ENCODE data around the gene SLC8A2.

SLC8A2 gene

DNA sequence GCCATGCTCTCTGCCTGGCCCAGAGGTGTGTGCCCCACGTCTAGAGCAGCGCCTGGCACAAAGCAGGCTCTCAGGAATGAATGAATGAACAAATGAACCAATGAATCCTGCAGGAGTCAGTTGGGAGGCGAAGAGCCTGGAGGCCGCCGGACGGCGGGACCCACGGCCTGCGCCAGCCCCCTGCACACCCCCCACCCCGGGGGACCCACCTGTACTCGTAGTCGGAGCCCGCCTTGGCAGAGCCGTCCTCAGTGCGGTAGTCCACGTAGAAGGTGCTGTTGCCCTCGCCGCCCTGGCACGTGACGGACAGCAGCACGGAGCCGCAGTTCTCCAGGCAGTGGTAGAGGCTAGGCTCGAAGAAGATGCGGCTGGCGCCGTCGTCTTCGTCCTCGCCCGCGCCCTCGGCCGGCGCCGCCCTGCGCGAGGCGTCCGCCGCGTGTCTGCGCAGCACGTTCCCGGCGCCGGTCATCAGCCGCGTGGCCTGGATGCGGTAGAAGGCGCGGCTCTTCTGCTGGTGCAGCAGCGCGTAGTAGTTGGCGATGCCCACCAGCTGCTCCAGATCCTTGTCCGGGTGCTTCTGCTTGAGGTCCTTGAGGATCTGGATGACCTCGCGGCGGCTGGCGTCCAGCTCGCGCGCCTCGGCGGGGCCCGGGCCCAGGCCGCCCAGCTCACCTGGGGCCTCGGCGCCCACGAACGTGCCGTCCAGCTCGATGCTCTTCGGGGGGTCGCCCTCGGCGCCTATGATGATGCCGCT lies 14.8 kb downstream of the SLC8A2 start:
- no peak for DNase-seq

DNA sequence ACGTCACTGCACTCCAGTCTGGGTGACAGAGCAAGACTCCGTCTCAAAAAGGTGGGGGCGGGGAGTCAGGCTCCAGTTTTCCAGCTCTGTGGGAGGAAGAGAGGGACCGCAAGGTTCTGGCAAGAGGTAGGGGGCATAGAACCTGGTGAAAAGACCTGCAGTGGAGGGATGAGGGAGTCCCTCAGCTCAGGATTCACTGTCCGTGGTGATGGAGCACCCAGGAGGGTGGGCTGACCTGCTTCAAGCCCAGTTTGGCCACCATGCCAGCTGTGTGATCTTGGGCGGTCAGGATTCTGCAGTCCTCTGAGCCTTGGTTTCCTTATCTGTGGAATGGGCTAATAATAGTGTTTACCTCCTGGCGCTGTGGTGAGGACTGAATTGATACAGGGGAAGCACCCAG lies 21.2 kb downstream of the SLC8A2 start:
- DNase-seq = no peak

DNA sequence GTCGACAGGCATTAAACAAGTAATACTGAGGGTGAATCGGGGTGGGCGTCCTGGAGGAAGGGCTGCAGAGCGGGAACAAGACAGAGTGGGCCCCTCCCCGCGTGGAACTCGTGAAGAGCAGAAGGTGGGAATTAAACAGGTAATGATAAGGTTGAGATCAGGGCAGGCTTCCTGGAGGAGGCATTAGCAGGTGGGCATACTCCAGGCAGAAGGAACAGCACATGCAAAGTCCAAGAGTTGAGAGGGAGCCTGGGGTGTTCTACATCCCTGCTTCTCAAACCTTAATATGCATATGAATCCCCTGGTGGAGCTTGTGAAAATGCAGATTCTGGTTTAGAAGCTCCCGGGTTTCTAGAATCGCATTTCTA lies 23.3 kb downstream of the SLC8A2 start:
- DNase-seq = no peak

DNA sequence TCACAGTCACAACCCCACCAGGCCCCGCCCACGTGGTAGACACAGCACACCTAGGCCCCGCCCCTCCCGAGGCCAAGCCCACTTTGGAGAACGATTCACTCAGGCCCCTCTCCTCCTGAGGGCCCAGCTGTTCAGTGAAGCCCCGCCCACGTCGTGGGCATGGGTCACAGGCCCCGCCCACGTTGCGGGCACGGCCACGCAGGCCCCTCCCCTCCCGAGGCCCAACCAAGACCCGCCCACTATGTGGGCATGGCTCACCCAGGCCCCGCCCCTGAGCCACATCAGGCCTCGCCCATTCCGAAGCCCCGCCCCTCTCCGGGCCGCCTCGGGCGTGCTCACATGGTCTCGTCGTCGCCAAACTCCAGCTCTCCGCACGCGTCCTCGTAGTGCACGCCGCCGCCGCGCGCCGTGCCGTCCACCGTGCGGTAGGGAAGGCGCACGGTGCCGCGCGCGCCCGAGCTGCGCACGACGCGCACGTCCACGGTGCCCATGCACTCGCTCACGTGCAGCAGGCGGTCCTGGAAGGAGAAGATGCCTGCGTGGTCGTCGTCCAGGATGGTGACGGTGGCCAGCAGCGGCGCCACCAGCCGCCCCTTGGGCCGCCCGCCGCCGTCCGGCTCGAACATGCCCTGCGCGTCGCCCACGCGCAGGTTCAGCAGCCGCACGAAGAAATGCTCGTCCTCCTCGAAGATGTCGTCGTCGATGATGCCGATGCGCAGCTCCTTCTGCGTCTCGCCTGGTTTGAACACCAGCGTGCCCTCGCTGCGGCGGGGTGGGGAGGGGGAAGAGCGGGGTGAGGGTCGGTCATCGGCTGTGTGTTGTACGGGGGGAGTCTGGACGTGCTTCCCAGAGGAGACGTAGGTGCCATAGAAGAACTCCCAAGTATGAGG lies 24.0 kb downstream of the SLC8A2 start:
- no peak for DNase-seq

DNA sequence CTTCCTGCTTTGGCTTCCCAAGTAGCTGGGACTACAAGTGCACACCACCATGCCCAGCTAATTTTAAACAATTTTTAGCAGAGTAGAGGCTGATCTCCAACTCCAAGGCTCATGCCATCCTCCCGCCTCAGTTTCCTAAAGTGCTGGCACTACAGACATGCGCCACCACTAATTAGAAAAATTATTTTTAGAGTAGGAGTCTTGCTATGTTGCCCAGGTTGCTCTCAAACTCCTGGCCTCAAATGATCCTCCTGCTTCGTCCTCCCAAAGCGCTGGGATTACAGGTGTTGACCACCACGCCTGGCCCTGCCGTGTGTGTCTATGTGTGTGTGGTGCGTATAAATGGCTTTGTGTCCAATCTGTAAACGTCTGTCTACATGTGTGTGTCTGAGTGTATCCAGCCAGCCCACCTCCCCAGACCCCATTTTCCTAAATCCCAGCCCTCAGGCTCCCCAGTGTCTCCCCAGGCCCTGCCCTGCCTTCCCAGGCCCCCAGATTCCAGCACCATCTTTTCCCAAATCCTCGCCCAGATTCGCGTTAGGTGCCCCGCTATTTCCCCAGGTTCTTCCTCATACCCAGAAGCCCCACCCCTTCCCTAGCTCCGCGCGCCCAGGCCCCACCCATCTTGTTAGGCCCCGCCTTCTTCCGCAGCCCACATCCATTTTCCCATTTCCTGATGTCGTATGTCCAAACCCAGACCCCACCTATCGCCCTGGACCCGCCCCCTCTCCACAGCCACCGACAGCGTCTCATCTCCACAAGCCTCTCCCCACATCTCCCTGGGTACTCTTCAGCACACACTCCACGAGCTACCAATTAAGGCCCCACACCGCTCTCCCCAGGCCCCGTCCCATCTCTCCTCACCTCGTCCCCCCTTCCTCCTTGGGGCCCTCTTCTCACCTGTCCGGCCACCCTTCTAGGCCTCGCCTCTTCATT lies 24.9 kb downstream of the SLC8A2 start:
- no peak for DNase-seq

DNA sequence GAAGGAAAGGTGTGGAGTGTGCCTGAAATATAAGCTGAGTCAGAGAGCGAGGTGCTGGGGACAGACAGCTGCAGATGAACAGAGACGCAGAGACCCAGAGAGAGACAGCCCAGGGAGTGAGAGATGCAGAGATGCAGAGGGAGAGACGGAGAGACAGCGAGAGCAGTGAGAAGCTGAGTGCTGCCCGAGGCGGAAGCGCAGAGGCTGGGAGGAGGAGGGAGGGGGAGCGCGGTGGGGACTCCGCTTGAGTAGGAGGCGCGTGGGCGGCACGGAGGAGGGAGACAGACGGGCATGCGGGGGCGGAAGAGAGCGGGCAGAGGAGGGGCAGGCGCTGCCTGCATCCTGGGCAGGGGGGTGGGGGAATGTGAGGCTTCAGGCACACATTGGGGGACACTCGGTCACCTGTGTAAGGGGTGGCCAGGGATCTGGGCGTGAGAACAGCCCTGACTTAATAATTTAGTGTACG lies 25.7 kb downstream of the SLC8A2 start:
- no peak for DNase-seq

DNA sequence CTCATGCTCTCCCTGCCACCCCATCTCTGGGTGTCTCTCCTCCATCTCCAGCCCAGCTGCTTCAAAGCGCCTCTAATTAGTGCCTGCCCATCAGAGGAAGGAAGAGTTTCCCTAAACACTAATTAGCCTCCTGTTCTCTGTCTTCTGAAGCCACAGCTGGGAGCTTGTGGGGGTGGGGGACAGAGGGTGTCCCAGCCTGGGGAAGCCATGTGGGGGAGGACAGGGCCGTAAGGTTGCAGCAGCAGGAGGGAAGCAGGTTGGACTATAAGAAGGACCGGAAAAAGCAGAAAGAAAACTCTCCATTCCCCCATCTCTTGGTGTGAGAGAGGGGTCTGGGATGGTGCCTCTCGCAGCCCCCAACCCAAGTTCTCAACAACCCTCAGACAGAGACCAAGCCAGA lies 26.2 kb downstream of the SLC8A2 start:
- no peak for DNase-seq

DNA sequence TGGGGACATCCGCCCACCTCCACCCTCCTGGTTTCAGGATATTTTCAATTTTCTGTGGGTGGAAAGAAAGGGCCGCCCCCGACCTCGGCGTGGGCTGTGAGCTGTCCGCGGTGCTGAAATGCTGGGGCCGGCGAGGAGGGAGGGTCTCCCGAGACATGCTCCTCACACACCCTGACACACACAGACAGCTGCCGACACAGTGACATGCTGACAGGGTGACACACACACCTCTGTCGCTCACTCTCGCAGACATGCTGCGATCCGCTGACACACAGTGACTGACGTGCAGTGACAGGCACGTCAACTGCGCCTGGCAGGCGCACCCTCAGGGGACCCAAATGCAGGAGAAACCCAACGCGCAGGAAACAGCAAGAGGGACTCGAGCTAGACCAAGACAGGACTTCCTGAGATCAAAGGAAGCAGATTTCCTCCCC lies 27.3 kb downstream of the SLC8A2 start:
- DNase-seq = no peak

DNA sequence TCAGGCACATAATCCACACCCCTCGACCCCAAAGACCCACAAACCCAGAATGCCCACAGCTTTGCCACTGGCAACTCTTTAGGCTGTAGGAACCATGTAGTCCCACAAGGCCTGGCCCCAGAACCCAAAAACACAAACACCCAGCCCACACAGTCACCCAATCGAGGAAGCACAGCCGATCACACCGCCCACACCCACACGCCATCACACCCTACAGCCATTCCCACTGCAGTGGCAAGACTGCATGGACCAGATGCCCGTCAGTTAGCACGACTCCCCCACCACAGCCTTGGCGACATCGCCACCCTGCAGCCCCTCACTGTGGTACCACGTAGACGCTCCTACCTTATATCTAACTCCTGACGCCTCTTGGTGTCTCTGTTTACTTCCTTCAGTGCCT lies 28.4 kb downstream of the SLC8A2 start:
- no peak for DNase-seq

DNA sequence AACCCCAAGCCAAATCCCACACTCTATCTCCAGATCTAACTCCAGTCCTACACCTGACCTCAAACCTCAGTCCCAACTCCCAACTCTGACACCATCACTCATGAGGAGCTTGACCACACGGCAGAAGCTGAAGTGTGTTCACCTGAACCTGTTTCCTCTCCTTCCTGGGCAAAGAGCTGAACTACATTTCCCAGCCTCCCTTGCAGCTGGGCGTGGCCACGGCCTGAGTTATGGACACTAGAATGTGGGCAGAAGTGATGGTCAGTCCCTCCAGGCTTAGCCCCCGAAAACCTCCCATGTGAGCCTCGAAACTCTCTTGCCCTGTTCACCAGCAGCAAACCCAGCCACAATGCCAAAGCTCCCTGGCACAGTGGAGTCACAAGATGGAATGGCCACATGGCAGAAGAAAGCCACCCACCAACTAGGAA lies 32.9 kb downstream of the SLC8A2 start:
- no peak for DNase-seq

DNA sequence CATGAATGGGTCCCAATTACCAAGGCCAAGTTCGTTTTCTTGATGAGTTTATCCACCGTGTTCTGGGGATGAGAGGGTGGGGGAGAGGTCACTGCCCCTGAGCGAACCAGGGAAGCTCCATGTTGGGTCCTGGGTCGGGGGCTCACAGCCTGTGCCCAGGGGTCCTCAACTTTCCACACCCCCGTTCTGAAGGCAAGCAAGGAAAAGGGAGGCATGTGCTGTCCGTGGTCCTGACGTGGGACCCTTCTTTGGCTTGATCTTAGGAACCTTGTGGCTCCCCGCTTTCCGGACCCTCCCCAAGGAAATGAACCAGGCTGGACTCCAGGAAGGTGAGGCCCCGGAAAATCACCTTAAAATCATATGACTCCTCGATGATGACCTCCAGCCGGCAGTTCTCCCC lies 34.2 kb downstream of the SLC8A2 start:
- no peak for DNase-seq

DNA sequence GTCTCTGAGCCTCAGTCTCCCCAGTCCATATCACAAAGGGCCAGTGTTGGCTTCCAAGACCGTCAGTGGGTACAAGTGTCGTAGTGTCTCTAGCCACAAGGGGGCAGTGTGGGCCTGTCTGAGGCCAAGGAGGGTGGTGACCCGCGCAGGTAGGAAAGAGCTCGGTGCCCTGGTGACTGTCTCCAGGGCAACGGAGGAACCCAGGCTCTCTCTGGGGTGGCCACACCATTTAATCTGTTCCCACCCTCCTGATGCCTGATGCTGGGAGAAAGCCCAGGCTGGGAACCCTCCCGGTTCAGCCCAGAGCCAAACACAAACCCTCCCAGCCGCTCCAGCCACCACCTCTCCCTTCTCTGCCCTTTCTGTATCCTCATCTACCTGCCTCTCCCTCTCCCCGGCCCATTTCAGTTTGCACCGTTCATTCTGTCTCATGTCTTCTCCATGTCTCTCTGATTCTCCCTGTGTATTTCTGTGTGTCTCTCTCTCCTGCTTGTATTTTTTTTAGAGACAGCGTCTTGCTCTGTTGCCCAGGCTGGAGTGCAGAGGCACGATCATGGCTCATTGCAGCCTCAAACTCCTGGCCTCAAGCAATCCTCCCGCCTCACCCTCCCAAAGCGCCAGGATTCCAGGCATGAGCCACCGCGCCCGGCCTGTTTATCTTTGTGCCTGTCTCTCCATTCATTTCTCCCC lies 34.8 kb downstream of the SLC8A2 start:
- peak; percentile 32 to 62 for DNase-seq

DNA sequence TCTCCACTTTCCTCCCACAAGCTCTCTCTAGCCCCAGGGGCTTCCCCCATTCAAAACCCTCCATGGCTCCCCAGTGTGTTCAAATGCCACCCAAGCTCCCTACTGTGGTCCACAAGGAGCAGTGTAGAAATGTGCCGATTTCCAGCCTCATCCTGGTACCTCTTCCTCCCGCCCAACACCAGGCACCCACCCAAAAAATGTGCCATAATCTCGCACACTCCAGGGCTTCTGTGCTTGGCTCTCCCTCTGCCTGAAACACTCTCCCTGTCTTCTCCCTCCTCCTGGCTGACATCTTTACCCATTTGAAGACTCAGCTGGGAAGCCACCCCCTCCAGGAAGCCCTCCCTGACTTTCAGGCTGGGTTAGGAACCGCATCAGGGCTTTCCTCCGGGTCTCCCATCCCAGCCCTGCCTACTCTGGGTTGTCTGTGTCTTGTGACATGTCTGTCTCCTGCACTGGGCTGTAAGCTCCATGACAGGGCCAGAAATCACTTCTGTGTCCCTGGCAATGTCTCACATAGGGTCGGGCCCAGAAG lies 35.7 kb downstream of the SLC8A2 start:
- no peak for DNase-seq

DNA sequence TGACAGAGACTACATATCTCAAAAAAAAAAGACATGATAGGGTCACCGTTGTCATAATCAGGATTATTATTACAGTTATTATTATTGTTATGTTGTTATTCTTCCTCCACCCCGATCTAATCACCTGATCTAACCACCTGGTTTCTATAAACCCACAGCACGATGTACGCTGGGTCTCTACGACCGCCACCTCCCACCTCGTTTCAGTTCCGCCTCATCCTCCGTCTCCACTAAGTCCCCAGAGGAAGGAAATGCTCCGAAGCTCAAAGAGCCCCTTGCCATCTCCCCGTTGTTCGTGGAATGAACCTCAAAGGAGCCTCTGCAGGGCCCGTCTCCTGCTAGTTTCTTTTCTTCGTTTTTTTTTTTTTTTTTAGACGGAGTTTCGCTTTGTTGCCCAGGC lies 36.5 kb downstream of the SLC8A2 start:
- no peak for DNase-seq

DNA sequence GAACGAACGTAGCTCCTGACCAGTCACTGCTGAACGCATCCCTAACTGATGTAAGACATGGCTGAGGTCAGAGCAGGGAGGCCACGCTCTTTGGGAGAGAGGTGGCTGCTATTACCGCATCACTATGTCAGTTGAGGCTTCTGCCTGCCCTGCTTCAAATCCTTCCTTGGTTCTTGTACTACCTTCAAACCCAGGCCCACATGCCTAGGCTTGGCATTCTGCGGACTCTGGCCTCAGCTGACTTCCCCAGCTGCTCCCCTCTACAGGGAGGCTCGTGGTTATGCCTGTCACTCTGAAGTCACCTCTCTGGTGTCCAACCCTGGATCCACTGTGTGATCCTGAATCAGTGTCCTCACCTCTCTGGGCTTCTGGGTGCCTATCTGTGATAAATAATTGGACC lies 37.6 kb downstream of the SLC8A2 start:
- DNase-seq = no peak

DNA sequence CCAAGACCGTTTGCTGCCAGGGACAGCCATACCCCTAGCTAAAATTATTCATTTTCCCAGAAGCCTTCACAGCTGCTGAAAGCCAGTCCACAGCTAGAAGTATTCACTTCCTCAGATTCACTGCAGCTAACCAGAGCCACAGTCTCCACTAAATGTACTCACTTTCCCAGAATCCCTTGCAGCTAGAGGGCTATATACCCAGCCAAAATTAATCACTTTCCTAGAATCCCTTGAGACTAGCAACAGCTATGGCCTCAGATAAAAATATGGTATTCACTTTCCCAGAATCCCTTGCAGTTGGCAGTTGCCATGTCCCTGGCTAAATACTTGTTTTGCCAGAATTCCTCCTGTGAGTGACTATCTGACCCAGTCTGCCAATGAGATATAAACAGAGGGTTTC lies 38.6 kb downstream of the SLC8A2 start:
- DNase-seq = no peak

DNA sequence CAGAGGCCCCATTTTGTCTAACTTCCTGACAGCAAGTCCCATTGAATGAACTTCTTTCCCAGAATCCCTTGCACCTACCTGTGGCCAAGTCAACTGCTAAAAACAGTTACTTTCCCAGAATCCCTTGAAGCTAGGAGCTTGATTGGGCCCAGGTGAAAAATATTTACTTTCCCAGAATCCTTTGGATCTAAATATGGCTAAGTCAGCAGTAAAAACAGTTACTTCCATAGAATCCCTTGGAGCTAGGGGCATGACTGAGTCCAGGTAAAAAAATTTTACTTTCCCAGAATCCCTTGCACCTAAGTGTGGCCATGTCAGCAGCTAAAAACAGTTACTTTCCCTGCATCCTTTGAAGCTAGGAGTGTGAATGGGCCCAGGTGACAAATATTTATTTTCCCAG lies 39.2 kb downstream of the SLC8A2 start:
- no peak for DNase-seq

DNA sequence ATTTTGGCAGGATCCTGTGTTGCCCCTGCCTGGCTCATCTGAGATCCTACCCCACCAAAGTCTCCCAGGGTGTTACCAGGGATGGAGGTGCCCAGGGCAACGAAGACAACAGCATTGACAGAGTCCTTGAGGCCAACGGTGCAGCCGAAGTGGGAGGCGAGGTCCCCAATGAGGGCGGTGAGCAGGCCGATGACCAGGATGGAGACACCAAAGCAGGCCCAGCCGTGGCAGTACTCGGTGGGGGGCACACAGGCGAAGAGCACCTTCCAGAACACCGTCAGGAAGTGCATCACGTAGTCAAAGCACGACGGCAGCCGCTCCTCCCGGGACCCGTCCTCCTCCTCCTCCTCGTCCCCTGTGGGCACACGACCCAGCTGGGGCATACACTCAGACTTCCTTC lies 39.6 kb downstream of the SLC8A2 start:
- DNase-seq = no peak

DNA sequence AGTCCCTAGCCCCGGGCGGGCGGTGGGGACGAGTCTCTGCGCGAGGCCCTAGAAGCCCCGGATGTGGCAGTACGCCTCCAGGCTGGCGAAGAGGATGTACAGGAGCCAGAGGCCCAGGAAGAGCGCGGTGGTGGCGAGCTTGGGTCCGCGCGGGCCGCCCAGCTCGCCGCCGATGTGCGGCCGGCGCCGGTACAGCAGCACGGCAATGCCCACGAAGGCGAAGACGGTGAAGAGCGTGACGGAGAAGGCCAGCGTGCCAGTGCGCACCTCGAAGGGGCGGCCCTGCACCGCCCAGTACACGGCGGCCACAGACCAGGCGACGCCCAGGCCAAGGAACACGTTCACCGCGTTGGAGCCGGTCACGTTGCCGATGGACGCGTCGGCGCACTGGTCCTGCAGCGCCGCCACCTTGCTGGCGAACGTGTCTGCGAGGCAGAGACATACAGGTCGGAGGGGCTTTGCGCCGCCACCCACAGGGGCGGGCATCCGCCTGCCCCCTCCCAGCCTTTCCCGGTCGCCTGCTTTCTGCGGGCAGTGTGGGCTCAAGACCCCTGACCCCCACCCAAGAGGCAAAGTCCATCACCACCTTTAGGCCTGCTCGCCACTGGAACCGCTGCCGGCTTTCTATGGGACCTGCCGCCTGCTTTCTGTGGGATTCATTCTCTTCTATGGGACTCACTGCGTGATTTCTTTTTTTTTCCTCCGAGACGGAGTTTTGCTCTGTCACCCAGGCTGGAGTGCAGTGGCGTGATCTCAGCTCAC lies 41.5 kb downstream of the SLC8A2 start:
- DNase-seq = no peak

DNA sequence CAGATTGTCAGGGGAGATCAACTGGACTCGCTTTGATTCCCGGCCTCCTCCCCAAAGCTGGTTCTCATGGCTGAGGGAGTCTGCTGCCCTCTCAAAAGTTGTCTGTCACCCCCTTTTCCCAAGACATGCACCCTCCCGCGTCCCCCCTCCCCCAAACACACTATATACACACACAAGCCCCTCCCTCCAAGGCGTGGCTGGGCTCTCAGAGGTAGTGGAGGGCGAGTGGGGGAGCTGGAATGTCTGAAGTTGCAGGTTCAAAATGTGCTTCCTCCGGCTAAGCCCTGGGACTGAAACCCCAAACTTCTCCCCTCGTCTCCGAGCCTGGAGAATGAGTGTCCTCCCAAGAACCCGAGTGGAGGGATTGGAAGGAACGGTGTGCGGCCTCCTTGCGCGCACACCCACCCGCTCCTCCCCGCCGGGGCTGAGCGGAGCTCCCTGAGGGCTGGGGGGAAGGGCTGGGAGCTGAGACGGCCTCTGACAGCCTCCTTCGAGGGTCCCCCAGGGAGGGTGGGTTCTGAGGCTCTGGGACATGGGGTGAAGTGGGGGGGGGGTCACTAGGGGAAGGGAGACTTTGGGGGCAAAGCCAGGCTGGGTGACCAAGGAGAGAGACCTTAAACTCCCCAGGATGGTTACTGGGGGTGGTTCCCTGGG lies 42.4 kb downstream of the SLC8A2 start:
- no peak for DNase-seq
